GM12864 (cell line): ENCODE measurements around the gene ESPNL.
"Not testable (repeated sequence)": the region's sequence is repeated elsewhere in the genome, so short reads cannot be mapped to it uniquely, and the experiment has no call there.

ENCODE experiments used
- DNase-seq: peaks from one replicate; pipeline ENCODE4 v3.0.0-alpha.2; 2011; ENCODE audit warnings: low read depth
- H3K4me3 ChIP-seq: 2 replicates; pipeline ENCODE4 v1.5.1; 2011; ENCODE audit warnings: mild to moderate bottlenecking, low read depth, low read length, control low read depth
- TF ChIP-seq, protein P1 (sequence below): IDR thresholded peaks from 2 replicates; pipeline ENCODE4 v1.5.1; 2011; ENCODE audit warnings: low read depth, mild to moderate bottlenecking, moderate library complexity, low read length, control low read depth, inconsistent platforms; ENCODE audit errors: missing control alignments

The ESPNL gene

DNA sequence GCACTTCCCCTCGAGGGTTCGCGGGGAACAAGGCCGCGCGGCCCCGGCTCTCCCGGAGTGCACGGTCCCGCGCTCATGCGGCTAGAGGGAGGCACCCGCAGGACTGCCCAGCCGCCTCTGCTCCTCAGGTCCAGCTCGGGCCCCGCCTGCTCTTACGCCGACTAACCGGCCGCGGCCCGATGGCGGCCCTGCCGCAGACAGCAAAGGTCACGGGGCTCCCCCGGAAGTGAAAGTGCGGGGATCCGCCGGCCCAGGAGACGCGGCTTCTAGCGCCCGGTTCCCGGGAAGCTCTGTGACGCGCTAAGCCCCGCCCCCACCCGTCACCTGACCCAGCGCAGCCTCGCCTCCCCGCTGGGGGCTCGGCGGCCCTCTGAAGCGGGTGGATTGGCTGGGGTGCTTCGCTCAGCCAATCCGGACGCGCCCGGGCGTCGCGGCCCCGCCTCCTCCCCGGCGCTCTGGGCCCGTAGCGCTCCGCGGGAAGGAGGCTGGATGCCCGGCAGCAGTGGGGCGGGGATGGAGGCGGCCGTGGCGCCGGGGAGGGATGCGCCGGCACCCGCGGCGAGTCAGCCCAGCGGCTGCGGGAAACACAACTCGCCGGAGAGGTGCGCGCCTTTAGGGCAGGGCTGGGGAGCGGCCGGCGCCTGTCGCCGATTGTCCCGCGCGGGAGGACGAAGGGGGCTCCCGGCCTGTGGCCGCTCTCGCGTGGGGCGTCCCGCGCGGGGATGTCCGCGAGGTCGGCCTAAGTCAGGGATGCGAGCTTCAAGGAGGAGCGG is 39.4 kb upstream of the ESPNL start, which contains the start of gene SCLY:
SCLY (plus strand) TSS at position 460 of the 773 bp plus-strand sequence; CDS start at position 514, 54 bp downstream.
- TF ChIP-seq, protein P1, sequence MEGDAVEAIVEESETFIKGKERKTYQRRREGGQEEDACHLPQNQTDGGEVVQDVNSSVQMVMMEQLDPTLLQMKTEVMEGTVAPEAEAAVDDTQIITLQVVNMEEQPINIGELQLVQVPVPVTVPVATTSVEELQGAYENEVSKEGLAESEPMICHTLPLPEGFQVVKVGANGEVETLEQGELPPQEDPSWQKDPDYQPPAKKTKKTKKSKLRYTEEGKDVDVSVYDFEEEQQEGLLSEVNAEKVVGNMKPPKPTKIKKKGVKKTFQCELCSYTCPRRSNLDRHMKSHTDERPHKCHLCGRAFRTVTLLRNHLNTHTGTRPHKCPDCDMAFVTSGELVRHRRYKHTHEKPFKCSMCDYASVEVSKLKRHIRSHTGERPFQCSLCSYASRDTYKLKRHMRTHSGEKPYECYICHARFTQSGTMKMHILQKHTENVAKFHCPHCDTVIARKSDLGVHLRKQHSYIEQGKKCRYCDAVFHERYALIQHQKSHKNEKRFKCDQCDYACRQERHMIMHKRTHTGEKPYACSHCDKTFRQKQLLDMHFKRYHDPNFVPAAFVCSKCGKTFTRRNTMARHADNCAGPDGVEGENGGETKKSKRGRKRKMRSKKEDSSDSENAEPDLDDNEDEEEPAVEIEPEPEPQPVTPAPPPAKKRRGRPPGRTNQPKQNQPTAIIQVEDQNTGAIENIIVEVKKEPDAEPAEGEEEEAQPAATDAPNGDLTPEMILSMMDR, result no peak
- peak within 1 kb of the TSS; percentile 98 for H3K4me3 ChIP-seq
- peak; percentile 81 for DNase-seq

DNA sequence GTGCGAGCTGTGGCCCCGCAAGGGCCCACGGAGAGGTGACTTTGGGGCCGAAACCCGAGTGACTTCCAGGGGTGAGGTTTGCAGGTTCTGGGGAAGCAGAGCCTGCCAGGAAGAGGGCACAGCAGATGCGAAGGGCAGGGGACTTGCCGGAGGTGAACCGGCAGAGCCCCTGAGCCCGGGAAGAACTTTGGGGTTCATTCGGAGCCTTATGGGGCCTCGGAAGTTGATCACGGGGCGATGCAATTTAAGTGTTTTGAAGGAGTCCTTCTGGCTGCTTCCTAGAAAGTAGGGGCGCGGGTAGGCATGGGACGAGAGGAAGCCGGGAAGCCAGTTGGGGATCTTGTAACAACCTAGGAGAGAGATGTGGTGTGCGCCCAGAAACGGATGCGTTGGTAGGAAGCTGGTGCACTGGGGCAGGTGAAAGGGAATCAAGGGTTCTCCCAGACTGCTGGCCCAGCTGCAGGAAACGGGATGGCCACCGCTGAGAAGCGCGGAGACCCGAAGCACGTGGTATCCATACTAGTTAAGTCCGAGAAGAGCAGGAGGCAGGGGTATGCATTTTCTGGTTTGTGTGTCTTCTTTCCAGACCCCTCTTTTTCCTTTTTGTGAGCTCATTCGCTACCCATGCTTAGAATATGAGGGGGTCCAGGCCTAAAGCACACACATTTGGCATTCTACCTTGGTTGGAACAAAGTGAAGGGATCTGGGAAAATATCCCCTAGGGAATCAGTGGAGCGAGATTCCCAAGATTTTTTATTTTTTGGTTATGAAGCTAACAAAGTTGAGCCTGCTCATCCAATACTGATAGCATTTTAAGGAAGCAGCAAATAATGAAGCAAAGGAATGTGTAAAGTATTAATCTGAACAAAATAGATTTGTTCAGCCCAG is 38.6 kb upstream of the ESPNL start:
- H3K4me3 ChIP-seq, result peak overlapping the region; percentile 98
- TF ChIP-seq, protein P1, result no peak

DNA sequence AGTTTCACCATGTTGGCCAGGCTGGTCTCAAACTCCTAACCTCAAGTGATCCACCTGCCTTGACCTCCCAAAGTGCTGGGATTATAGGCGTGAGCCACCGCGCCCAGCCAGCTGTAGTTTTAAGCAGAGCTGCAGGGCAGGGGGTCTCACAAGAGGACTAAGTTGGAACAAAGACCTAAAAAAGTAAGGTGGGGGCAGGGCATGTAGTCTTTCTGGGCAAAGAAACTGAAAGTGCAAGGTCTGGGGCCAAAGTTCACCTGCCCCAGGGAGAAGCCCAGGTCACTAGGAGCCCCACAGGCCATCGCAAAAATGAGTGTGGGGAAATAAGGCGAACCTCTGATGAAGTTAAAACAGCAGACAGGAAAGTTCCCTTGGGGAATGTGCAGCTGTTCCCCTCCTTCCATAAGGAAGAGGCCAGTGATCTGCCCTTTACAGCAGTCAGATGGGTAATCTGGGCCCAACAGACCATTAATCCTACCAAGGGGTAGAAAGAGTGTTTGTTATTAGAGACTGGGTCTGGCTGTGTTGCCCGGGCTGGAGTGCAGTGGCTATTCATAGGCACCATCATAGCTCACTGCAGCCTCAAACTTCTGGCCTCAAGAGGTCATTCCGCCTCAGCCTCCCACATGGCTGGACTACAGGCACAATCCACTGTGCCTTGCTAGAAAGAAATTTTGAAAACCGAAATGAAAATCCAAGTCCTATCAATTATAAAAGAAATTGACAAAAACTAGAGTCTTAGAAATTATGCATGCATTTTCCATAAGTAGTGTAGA is 36.5 kb upstream of the ESPNL start:
- H3K4me3 ChIP-seq, result no peak overlapping the region
- DNase-seq, result no peak
- TF ChIP-seq, protein P1, result no peak

More for the DNA sequence above, 38.6 kb upstream of the ESPNL start:
- no peak for DNase-seq

DNA sequence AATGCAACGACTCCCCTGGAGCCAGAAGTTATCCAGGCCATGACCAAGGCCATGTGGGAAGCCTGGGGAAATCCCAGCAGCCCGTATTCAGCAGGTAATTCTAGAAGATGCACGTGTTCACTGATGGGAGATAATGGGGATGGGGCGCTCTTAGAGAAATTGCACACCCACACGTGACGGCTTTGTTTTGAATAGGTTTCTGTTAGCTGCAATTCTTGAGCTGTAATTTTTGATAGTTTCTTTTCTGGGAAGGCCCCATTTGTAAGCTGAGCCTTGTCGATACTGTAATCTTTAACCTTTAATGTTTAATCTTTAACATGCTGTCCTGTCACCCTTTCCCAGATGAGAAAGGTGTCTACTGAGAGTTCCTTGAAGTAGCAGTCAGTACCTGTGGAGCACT is 35.8 kb upstream of the ESPNL start:
- TF ChIP-seq, protein P1, result no peak
- no peak overlapping the region for H3K4me3 ChIP-seq
- no peak for DNase-seq

DNA sequence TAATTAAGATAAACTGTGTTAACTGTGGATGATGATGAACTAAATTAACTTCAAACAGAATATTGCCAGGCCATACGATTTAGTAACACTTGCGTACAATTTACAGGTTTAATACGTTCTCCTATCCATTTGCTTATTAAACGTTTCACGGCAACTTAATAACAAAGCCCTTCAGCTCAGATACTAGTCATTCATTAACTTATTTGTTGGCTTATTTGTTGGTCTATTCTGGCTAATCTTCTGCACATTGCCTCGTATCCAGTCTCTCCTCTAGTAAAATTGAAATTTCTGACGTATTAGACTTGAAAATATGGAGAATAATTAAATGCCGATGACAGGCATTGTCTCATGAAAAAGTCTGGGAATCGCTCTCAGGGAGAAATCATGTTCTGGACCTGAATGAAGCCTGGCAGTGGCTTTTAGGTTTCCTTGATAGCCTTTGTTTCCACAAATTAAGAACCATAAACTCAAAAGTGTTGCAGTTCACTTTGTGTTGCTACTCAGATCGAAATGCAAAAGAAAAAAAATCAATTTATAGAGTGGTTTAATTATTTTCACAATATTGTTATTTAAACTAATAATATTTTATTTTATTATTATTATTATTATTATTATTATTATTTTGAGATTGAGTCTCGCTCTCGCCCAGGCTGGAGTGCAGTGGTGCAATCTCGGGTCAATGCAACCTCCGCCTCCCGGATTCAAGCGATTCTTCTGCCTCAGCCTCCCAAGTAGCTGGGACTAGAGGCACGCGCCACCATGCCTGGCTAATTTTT is 34.9 kb upstream of the ESPNL start:
- TF ChIP-seq, protein P1, result no peak
- H3K4me3 ChIP-seq, result no peak overlapping the region
- DNase-seq, result no peak

DNA sequence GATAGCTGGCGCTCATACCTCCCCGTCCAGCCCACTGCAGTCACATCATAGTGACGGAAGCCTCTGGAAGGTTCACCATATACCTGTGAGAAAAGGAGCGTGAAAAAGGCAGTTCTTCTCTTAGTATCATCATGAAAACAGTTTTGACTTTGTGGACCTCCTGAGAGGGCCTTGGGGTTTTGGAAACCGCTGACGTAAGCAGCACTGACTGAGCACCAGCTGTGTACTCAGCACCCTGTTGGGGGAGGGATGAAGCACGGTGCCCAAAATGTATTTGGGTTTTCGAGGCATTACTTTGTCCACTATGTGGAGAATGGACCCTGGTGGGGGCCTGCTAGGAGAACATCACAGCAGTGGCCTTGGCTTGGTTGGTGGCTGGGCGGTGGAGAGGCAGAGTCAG is 33.9 kb upstream of the ESPNL start:
- H3K4me3 ChIP-seq, result no peak overlapping the region
- DNase-seq, result no peak
- TF ChIP-seq, protein P1, result no peak

DNA sequence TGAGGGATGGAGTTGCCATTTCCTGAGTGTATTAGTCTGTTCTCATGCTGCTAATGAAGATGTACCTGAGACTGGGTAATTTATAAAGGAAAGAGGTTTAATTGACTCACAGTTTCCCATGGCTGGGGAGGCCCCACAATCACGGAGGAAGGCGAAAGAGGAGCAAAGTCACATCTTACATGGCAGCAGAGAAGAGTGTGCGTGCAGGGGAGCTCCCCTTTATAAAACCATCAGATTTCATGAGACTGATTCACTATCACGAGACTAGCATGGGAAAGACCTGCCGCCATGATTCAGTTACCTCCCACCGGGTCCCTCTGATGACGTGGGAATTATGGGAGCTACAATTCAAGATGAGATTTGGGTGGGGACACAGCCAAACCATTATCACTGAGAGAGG is 33.4 kb upstream of the ESPNL start:
- DNase-seq, H3K4me3 ChIP-seq: not testable (repeated sequence)
